DND-41 (cell line): ENCODE measurements around the gene BNC2.

Experiments used
- ATAC-seq: fragments of 200-7000 bp; cut with Tn5 transposase; 3 replicates; pipeline ENCODE4 v1.9.1; 2021; ENCODE audit warnings: low read depth; ENCODE audit not compliant: insufficient read depth
- DNase-seq: peaks from one replicate; pipeline ENCODE4 v3.0.0-alpha.2; 2020
- H2AFZ ChIP-seq: 2 replicates; pipeline ENCODE4 v1.6.0; 2012; ENCODE audit warnings: low read depth, low read length
- H3K27ac ChIP-seq: 2 replicates; pipeline ENCODE4 v1.5.1; 2012; ENCODE audit warnings: low read length, inconsistent platforms
- H3K27me3 ChIP-seq: fragments of 200-600 bp; sonication (generic); 2 replicates; pipeline ENCODE4 v1.6.0; 2012; ENCODE audit warnings: low read length, mild to moderate bottlenecking, inconsistent platforms; ENCODE audit not compliant: insufficient read depth, poor library complexity
- H3K36me3 ChIP-seq: 2 replicates; pipeline ENCODE4 v1.5.1; 2012; ENCODE audit warnings: low read length, inconsistent platforms; ENCODE audit not compliant: insufficient read depth
- H3K4me1 ChIP-seq: 2 replicates; pipeline ENCODE4 v1.5.1; 2012; ENCODE audit warnings: mild to moderate bottlenecking, low read length; ENCODE audit not compliant: insufficient read depth
- H3K4me2 ChIP-seq: 2 replicates; pipeline ENCODE4 v1.6.0; 2012; ENCODE audit warnings: mild to moderate bottlenecking, moderate library complexity, low read length, inconsistent platforms; ENCODE audit not compliant: insufficient read depth
- H3K4me3 ChIP-seq, 2 experiments: fragments of 200-600 bp in 1 of 2; shearing (Covaris generic) in 1 of 2; 2 replicates each; pipeline ENCODE4 v1.5.1; 2012 to 2016; ENCODE audit warnings: inconsistent platforms in 2 of 2, low read length in 2 of 2, mild to moderate bottlenecking in 2 of 2, low read depth in 1 of 2, moderate library complexity in 1 of 2
- H3K79me2 ChIP-seq: 2 replicates; pipeline ENCODE4 v1.6.0; 2012; ENCODE audit warnings: low read length, inconsistent platforms; ENCODE audit not compliant: insufficient read depth
- H3K9ac ChIP-seq: 2 replicates; pipeline ENCODE4 v1.6.0; 2012; ENCODE audit warnings: low read depth, mild to moderate bottlenecking, inconsistent platforms, low read length, moderate library complexity
- H3K9me3 ChIP-seq: 2 replicates; pipeline ENCODE4 v1.5.1; 2012; ENCODE audit warnings: low read length, moderate library complexity, mild to moderate bottlenecking, inconsistent platforms; ENCODE audit not compliant: insufficient read depth, severe bottlenecking
- H4K20me1 ChIP-seq: 2 replicates; pipeline ENCODE4 v1.6.0; 2012; ENCODE audit warnings: low read length; ENCODE audit not compliant: insufficient read depth
- CTCF ChIP-seq: IDR thresholded peaks from 2 replicates; pipeline ENCODE4 v1.5.1; 2012; ENCODE audit warnings: borderline replicate concordance, low read length, moderate library complexity, mild to moderate bottlenecking; ENCODE audit not compliant: poor library complexity, severe bottlenecking; ENCODE audit errors: extremely low read depth
- EZH2 ChIP-seq: IDR thresholded peaks from 3 replicates; pipeline ENCODE4 v1.6.1; 2012; ENCODE audit warnings: borderline replicate concordance, low read depth, mild to moderate bottlenecking, moderate library complexity, low read length, inconsistent platforms; ENCODE audit not compliant: severe bottlenecking

Gene BNC2

GRCh38 chr9:16552252-16552651, 318.2 kb downstream of the BNC2 start:
- Histone ChIP-seq H2AFZ (no peak overlapping the region), H3K27me3 (no peaks in the 10 kb centered on the region), H3K79me2 (no peaks in the 10 kb centered on the region), H3K27ac (no peak overlapping the region), H4K20me1 (no peaks in the 10 kb centered on the region), H3K4me1 (no peaks in the 10 kb centered on the region), H3K4me2 (no peak overlapping the region), H3K9me3 (no peaks in the 10 kb centered on the region), H3K9ac (no peak overlapping the region), H3K4me3 (no peak overlapping the region), H3K36me3 (no peaks in the 10 kb centered on the region)
- ATAC-seq = no peak
- no peak for TF ChIP-seq CTCF
- TF ChIP-seq EZH2 = no peak
- DNase-seq = no peak

GRCh38 chr9:16551692-16552091, 318.8 kb downstream of the BNC2 start:
- no peaks in the 10 kb centered on the region for H3K79me2 ChIP-seq
- ATAC-seq = no peak
- no peak overlapping the region for H3K4me3 ChIP-seq
- H3K27me3 ChIP-seq = no peaks in the 10 kb centered on the region
- no peaks in the 10 kb centered on the region for H3K4me1 ChIP-seq
- no peaks in the 10 kb centered on the region for H4K20me1 ChIP-seq
- no peaks in the 10 kb centered on the region for H3K9me3 ChIP-seq
- no peak overlapping the region for H3K9ac ChIP-seq
- H3K36me3 ChIP-seq = no peaks in the 10 kb centered on the region
- no peak overlapping the region for H2AFZ ChIP-seq
- no peak for DNase-seq
- TF ChIP-seq EZH2 = no peak
- no peak for TF ChIP-seq CTCF
- no peak overlapping the region for H3K27ac ChIP-seq
- no peak overlapping the region for H3K4me2 ChIP-seq

GRCh38 chr9:16545639-16546038, 324.8 kb downstream of the BNC2 start:
- H3K4me1 ChIP-seq = no peaks in the 10 kb centered on the region
- no peak for ATAC-seq
- H3K9ac ChIP-seq = no peak overlapping the region
- TF ChIP-seq CTCF (no peak), EZH2 (no peak)
- no peak overlapping the region for H3K27ac ChIP-seq
- no peaks in the 10 kb centered on the region for H3K79me2 ChIP-seq
- H3K4me3 ChIP-seq = no peak overlapping the region
- H3K36me3 ChIP-seq = no peaks in the 10 kb centered on the region
- no peaks in the 10 kb centered on the region for H3K9me3 ChIP-seq
- DNase-seq = no peak
- no peaks in the 10 kb centered on the region for H4K20me1 ChIP-seq
- H3K27me3 ChIP-seq = no peaks in the 10 kb centered on the region
- H3K4me2 ChIP-seq = no peak overlapping the region
- H2AFZ ChIP-seq = no peak overlapping the region

- no peaks in the 10 kb centered on the region for H3K36me3 ChIP-seq
- no peaks in the 10 kb centered on the region for H3K9me3 ChIP-seq
- no peak for TF ChIP-seq CTCF
- TF ChIP-seq EZH2 = no peak
- H3K4me3 ChIP-seq = no peak overlapping the region
- no peak for ATAC-seq
- H3K4me2 ChIP-seq = no peak overlapping the region
- no peaks in the 10 kb centered on the region for H3K4me1 ChIP-seq
- H3K27me3 ChIP-seq = no peaks in the 10 kb centered on the region
- no peaks in the 10 kb centered on the region for H3K79me2 ChIP-seq
- DNase-seq = no peak
- H3K9ac ChIP-seq = no peak overlapping the region
- no peaks in the 10 kb centered on the region for H4K20me1 ChIP-seq
- no peak overlapping the region for H2AFZ ChIP-seq
- no peak overlapping the region for H3K27ac ChIP-seq
These were observed 325.6 kb downstream of the BNC2 start for GRCh38 chr9:16544842-16545241.
